Neural cell (in vitro differentiated cells): ENCODE data around the gene ODC1. TPM values are rescaled to one million over a fixed set of nuclear protein-coding genes. Genes with fewer than 3 reads are reported as not detected.

Source experiments
- H2AFZ ChIP-seq: fragments of 200-600, 300-800 bp; sonication (generic), shearing (Covaris generic); 2 replicates; pipeline ENCODE4 v1.6.0; 2014; ENCODE audit warnings: low read depth, mild to moderate bottlenecking, antibody characterized with exemption, low read length, moderate library complexity
- H3F3A ChIP-seq: fragments of 200-600 bp; shearing (Covaris generic); 2 replicates; pipeline ENCODE4 v1.6.1; 2016; ENCODE audit warnings: mild to moderate bottlenecking, moderate library complexity, mixed read lengths, antibody characterized with exemption, low read length; ENCODE audit not compliant: insufficient read depth, poor library complexity, severe bottlenecking
- H3K27ac ChIP-seq: fragments of 200-600, 300-800 bp; sonication (generic), shearing (Covaris generic); 2 replicates; pipeline ENCODE4 v1.5.1; 2014; ENCODE audit warnings: mild to moderate bottlenecking, low read length, moderate library complexity
- H3K27me3 ChIP-seq: fragments of 300-800, 200-600 bp; sonication (generic), shearing (Covaris generic); 2 replicates; pipeline ENCODE4 v1.6.0; 2014; ENCODE audit warnings: mild to moderate bottlenecking, low read depth, low read length, moderate library complexity; ENCODE audit not compliant: insufficient read depth
- H3K36me3 ChIP-seq: fragments of 300-800, 200-600 bp; sonication (generic), shearing (Covaris generic); 2 replicates; pipeline ENCODE4 v1.5.1; 2014; ENCODE audit warnings: mild to moderate bottlenecking, antibody characterized with exemption, low read length, moderate library complexity; ENCODE audit not compliant: insufficient read depth
- H3K4me2 ChIP-seq: fragments of 300-800, 200-600 bp; sonication (generic), shearing (Covaris generic); 2 replicates; pipeline ENCODE4 v1.6.0; 2014; ENCODE audit warnings: mild to moderate bottlenecking, low read length
- H3K4me3 ChIP-seq: fragments of 300-800, 200-600 bp; sonication (generic), shearing (Covaris generic); 2 replicates; pipeline ENCODE4 v1.5.1; 2014; ENCODE audit warnings: mild to moderate bottlenecking, low read length, moderate library complexity
- H3K79me2 ChIP-seq: fragments of 200-600 bp; shearing (Covaris generic); replicated peaks from 2 replicates; pipeline ENCODE4 v1.6.0; 2014; ENCODE audit warnings: mild to moderate bottlenecking, low read length, moderate library complexity; ENCODE audit not compliant: insufficient read depth
- H3K9ac ChIP-seq: fragments of 300-800, 200-600 bp; sonication (generic), shearing (Covaris generic); 2 replicates; pipeline ENCODE4 v1.6.1; 2016; ENCODE audit warnings: mild to moderate bottlenecking, low read length, mixed read lengths
- H3K9me2 ChIP-seq: fragments of 200-600 bp; shearing (Covaris generic); 2 replicates; pipeline ENCODE4 v1.6.1; 2016; ENCODE audit warnings: mild to moderate bottlenecking, low read length, mixed read lengths; ENCODE audit not compliant: insufficient read depth
- H3K9me3 ChIP-seq: fragments of 200-600, 300-800 bp; sonication (generic), shearing (Covaris generic); 2 replicates; pipeline ENCODE4 v1.6.1; 2016; ENCODE audit warnings: mild to moderate bottlenecking, mixed run types, low read length, moderate library complexity, mixed read lengths
- H4K20me1 ChIP-seq: fragments of 200-600 bp; shearing (Covaris generic); 2 replicates; pipeline ENCODE4 v1.6.1; 2016; ENCODE audit warnings: mild to moderate bottlenecking, mixed run types; ENCODE audit not compliant: insufficient read depth
- CTCF ChIP-seq: fragments of 450-650 bp; IDR thresholded peaks from 2 replicates; pipeline ENCODE4 v1.5.1; 2014; ENCODE audit warnings: antibody characterized with exemption, mild to moderate bottlenecking, moderate library complexity; ENCODE audit not compliant: poor library complexity, severe bottlenecking
- EP300 ChIP-seq: fragments of 450-650 bp; conservative IDR thresholded peaks from 2 replicates; pipeline ENCODE4 v1.6.1; 2014; ENCODE audit warnings: antibody characterized with exemption, mild to moderate bottlenecking, moderate library complexity; ENCODE audit not compliant: poor library complexity, severe bottlenecking
- EZH2 ChIP-seq: fragments of 200-600, 300-800 bp; shearing (Covaris generic), sonication (generic); IDR thresholded peaks from 2 replicates; pipeline ENCODE4 v1.6.1; 2014; ENCODE audit warnings: antibody characterized with exemption, low read length, borderline replicate concordance, mild to moderate bottlenecking; ENCODE audit not compliant: insufficient read depth, poor library complexity, severe bottlenecking
- MXI1 ChIP-seq: fragments of 450-650 bp; conservative IDR thresholded peaks from 2 replicates; pipeline ENCODE4 v1.6.1; 2014; ENCODE audit warnings: antibody characterized with exemption, mild to moderate bottlenecking; ENCODE audit not compliant: poor library complexity, severe bottlenecking
- POLR2AphosphoS5 ChIP-seq: IDR thresholded peaks from 2 replicates; pipeline ENCODE4 v1.6.1; 2012
- RAD21 ChIP-seq: fragments of 450-650 bp; conservative IDR thresholded peaks from 2 replicates; pipeline ENCODE4 v1.6.1; 2014; ENCODE audit warnings: antibody characterized with exemption, mild to moderate bottlenecking, moderate library complexity
- REST ChIP-seq: IDR thresholded peaks from 2 replicates; pipeline ENCODE4 v1.6.1; 2012; ENCODE audit warnings: borderline replicate concordance
- SMC3 ChIP-seq: fragments of 450-650 bp; conservative IDR thresholded peaks from 2 replicates; pipeline ENCODE4 v1.6.1; 2014; ENCODE audit warnings: antibody characterized with exemption, mild to moderate bottlenecking, moderate library complexity; ENCODE audit not compliant: poor library complexity
- TAF1 ChIP-seq: IDR thresholded peaks from 2 replicates; pipeline ENCODE4 v1.6.1; 2012; ENCODE audit warnings: low read depth
- polyA plus RNA-seq: library from polyadenylated mRNA; depleted of rRNA; stranded (reverse); fragments of >200 nt; gene quantifications from 2 replicates; pipeline ENCODE4 v1.2.3, GENCODE V29; 2014

Gene ODC1
- polyA plus RNA-seq, 1 donor from 2014 or later = 1,107 TPM

GRCh38 chr2:10397878-10398277, 50.2 kb downstream of the ODC1 start:
- Histone ChIP-seq H3K79me2 (no peaks in the 10 kb centered on the region), H3K9me3 (no peaks in the 10 kb centered on the region), H3K27ac (no peak overlapping the region), H3K4me3 (no peak overlapping the region), H2AFZ (no peak overlapping the region), H3K36me3 (no peaks in the 10 kb centered on the region), H3K9me2 (no peaks in the 10 kb centered on the region), H3F3A (peaks cover 3% of the 10 kb centered on the region), H4K20me1 (no peaks in the 10 kb centered on the region), H3K27me3 (no peaks in the 10 kb centered on the region), H3K9ac (no peak overlapping the region), H3K4me2 (no peak overlapping the region)
- TF ChIP-seq MXI1 (no peak), EZH2 (no peak), REST (no peak), RAD21 (no peak), SMC3 (no peak), EP300 (no peak), CTCF (no peak), TAF1 (no peak), POLR2AphosphoS5 (no peak)

GRCh38 chr2:10397297-10397875, 50.7 kb downstream of the ODC1 start:
- Histone ChIP-seq H4K20me1 (no peaks in the 10 kb centered on the region), H3F3A (peaks cover 3% of the 10 kb centered on the region), H3K4me2 (no peak overlapping the region), H3K9me3 (no peaks in the 10 kb centered on the region), H3K4me3 (no peak overlapping the region), H3K27me3 (no peaks in the 10 kb centered on the region), H3K9ac (peak overlapping the region; percentile 5), H3K79me2 (no peaks in the 10 kb centered on the region), H3K9me2 (no peaks in the 10 kb centered on the region), H2AFZ (no peak overlapping the region), H3K27ac (no peak overlapping the region), H3K36me3 (no peaks in the 10 kb centered on the region)
- TF ChIP-seq SMC3 (no peak), EZH2 (no peak), RAD21 (no peak), EP300 (no peak), REST (no peak), MXI1 (no peak), TAF1 (no peak), CTCF (no peak), POLR2AphosphoS5 (no peak)
